ENCODE measurements around the gene FAM89A.

The FAM89A gene

DNA sequence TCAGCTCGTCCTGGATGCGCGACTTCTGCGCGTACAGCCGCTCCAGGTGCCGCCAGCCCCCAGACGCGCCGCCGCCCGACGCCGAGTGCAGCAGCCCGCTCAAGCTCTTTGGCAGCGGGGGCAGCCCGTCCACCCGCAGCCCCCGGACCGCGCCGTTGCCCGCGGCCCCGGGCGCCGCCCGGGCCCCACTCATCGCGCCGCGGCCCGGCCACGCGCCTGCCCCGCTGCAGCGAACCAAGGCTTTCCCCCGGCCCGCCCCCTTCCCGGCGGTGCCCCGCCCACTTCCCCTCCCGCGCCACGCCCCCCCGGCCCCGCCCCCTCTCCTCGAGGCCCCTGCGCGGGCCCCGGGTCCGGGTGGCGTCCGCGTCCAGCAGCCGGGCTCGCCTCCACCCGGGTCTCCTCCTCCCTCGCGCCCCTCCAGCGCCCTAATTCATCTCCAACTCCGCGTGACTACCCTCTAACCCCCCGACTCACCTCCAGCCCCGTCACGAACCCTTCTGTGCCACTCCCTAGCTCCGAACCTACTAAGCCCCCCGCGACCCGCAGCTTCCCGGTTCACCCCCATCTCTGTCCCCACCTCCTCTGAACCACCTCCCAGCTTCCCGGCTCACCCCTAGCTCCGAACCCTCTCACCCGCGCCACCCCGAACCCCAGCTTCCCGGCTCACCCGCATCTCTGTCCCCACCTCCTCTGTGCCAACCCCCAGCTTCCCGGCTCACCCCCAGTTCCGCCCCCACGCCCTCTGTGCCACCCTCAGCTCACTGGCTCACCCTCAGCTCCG is at the start of gene FAM89A:
FAM89A (minus strand) TSS at position 236 of the 781 bp plus-strand sequence; CDS start at position 193, 43 bp downstream.
- DNase-seq (ENCODE audit: low read depth, low spot score): no peak

GRCh38 chr1:231084353-231084752 is 44.3 kb upstream of the FAM89A start:
- DNase-seq (ENCODE audit: low read depth, low spot score): no peak

DNA sequence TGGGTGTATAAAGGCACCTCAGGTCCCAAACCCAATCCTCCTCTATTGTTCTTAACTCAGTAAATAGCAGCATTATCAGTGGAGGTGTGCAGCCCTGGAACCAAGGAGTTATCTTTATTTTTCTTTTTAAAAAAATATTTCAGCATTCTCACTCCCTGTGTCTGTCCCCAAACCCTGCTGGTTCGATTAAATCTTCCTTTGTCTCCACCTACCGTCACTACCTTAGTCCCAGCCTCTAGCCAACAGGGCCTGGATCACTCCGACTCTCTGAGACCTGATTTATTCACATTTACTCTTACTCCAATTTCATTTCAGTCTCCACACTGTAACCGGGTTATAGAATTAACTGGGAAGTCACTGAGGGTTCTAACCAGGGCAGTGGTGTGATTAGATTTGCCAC is 39.1 kb upstream of the FAM89A start:
- DNase-seq (ENCODE audit: low read depth, low spot score): no peak

GRCh38 chr1:231078250-231078649 is 38.2 kb upstream of the FAM89A start:
- DNase-seq (ENCODE audit: low read depth, low spot score): no peak

GRCh38 chr1:231076802-231077201 is 36.7 kb upstream of the FAM89A start:
- no peak for DNase-seq (ENCODE audit: low read depth, low spot score)

- no peak for DNase-seq (ENCODE audit: low read depth, low spot score)
These were observed 35.4 kb upstream of the FAM89A start for GRCh38 chr1:231075497-231075896.

DNA sequence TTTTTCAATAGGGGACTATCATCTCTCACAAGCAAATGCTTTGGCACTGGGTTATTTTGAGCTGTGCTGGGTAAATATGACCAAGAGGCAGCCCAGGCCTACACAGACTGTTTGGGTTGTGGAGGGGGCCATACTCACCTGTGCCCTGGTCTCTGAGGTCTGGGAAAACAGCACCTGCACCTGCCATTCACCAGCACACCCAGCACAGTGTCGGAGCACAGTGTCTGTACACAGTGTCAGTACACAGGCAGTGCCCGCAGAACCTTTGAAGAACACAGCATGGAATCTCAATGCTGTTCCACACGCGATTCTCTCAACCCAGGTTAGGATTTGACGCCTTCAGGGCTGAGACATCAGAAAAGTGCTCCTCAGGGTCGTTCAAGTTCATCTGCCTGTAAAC is 35.0 kb upstream of the FAM89A start:
- no peak for DNase-seq (ENCODE audit: low read depth, low spot score)

GRCh38 chr1:231074046-231074445 is 34.0 kb upstream of the FAM89A start:
- no peak for DNase-seq (ENCODE audit: low read depth, low spot score)

DNA sequence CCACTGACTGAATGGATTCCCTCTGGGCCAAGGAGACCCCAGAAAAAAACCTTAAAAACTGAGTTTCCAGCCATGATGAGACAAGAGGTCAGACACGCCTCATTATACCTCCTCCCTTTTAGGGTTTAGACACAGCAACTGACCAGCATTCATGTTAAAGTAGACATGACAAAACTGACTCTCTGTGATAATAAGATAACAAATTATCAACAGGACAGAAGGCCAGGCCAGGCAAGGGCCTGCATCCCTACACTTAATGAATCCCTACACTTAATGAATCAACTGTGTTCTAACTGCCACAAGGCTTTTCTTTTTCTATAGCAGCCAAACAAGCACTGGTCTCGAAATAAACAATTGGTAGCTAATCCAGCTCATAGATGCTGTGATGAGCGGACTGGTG is 33.3 kb upstream of the FAM89A start:
- no peak for DNase-seq (ENCODE audit: low read depth, low spot score)

GRCh38 chr1:231072502-231073094 is 32.5 kb upstream of the FAM89A start:
- no peak for DNase-seq (ENCODE audit: low read depth, low spot score)

- no peak for DNase-seq (ENCODE audit: low read depth, low spot score)
These were observed 32.0 kb upstream of the FAM89A start for GRCh38 chr1:231072041-231072440.

DNA sequence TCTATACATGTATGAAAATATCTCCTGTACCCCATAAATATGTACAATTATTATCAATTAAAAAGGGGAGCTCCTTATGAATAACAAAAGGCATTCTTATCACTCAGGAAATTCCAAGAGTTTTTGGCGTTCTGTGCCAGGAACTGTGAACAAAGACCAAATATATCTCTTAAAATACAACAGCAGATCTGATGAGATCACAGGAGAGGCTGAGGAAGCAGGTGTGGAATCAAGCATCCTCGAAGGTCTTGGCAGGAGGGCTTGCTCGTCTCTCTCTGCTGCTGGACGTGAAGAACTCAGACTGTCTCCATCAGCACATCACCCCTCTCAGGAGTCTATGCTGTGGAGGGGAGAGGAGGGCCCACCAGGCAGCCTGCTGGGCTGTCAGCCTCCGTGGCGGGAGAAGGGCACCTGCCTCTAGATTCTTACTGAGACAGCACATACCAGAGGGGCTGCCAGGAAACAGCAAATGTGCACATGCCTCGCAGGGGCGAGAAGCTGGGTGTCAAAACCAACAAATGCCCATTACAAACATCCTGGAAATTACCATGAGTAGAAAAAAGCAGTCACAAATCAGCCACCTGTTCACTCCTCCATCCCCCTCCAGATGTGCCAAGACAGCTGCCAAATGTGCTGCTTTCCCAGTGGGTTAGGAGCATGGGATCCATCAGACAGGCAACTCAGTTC is 30.8 kb upstream of the FAM89A start:
- DNase-seq (ENCODE audit: low read depth, low spot score): no peak

GRCh38 chr1:231069333-231069732 is 29.3 kb upstream of the FAM89A start:
- DNase-seq (ENCODE audit: low read depth, low spot score): no peak

DNA sequence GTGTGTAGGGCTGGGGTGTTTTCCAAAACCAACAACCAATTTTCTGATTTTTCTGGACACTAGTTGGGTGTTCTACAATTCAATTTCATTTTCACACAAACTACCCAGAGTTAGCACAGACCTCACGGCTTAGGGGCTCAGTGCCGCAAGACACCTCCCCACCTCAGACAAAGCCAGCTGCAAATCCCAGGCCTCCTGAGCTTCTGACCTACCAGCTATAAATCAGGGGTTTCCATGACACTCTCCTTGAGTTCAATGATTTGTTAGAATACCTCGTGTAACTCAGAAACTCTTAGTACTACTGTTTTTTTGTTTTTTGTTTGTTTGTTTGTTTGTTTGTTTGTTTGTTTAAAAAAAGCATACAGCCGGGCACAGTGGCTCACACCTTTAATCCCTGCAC is 28.7 kb upstream of the FAM89A start:
- no peak for DNase-seq (ENCODE audit: low read depth, low spot score)

- DNase-seq (ENCODE audit: low read depth, low spot score): no peak
These were observed 25.6 kb upstream of the FAM89A start for GRCh38 chr1:231065510-231066241.

DNA sequence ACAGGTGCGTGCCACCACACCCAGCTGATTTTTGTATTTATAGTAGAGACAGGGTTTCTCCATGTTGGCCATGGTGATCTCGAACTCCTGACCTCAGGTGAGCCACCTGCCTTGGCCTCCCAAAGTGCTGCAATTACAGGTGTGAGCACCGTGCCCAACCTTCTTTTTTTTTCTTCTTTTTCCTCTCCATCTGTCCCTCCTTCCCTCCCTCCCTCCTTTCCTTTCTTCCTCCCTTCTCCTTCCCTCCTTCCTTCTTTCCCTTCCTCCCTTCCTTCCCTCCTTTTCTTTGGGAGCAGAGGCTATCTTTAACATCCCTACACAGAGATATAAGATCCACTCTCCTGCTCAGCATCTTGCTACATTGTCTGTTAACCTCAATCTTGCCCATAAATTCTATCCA is 24.4 kb upstream of the FAM89A start:
- DNase-seq (ENCODE audit: low read depth, low spot score): no peak

- DNase-seq (ENCODE audit: low read depth, low spot score): no peak
These were observed 23.3 kb upstream of the FAM89A start for GRCh38 chr1:231063331-231063730.

DNA sequence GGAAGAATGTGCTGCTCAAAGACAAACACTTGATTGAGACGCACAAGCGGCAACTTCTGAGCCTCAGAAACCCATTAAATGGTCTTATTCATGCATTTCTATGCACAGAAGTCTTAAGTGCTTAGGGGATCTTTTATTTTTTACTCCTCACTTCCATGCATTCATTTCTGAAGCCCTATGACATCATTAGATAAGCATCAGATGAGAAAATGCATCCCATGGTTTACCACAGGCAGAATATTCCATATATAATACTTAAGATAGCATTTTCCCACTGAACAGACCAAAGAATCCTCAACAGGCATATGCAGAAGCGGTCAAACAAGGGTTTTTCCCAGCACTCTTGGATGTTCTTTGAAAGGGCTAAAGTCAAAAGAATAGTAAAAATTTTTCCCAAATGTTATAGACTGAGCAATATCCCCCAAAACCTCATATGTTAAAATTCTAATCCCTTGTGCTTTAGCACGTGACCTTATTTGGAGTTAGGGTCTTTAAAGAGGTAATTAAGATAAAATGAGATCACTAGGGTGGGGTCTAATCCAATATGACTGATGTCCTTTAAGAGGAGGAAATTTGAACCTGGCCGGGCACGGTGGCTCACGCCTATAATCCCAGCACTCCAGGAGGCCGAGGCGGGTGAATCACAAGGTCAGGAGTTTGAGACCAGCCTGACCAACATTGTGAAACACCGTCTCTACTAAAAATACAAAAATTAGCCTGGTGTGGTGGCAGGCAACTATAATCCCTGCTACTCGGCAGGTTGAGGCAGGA is 22.6 kb upstream of the FAM89A start:
- no peak for DNase-seq (ENCODE audit: low read depth, low spot score)

- no peak for DNase-seq (ENCODE audit: low read depth, low spot score)
These were observed 19.6 kb upstream of the FAM89A start for GRCh38 chr1:231059566-231060193.

DNA sequence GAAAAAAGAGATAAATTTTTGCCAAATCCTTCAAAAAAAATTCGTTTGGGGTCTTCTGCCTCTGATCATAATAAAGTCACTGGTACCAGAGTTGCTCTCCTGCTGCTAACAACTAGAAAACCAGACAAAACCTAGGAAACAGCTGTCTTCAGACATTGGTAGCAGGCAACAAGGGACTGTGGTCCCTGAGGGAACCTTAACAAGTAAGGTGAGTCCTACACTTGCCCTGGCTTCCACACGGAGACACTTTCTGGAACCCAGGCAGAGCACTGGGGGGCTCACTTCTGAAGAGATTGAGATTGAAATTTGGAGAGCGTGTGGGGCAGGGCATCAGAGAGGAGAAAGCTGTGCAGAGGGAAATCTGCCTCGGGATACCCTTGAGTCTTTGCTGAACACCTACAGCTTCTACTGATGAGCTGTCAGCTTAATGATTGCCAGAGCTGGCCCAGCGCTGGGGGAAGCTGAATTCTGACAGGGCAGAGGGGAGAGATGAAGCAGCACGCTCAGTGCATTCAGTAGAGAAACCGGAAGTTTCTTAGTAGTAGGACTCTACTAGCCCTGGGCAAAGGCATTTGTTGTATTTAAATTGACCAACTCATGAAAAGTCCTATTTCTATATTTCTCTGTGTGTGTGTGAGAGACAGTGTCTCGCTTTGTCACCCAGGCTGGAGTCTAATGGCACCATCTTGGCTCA is 18.5 kb upstream of the FAM89A start:
- no peak for DNase-seq (ENCODE audit: low read depth, low spot score)

Data from iPS DF 19.7 (cell line).